Heart left ventricle (tissue), 16 donors: ENCODE data around the gene MANEAL. TPM values are rescaled to one million over a fixed set of nuclear protein-coding genes. Genes with fewer than 3 reads are reported as not detected.

Source experiments
- ATAC-seq, 4 donors: fragments of 200-7000 bp; cut with Tn5 transposase; one replicate each; pipeline ENCODE4 v1.9.1; 2020 to 2022; ENCODE audit warnings: moderate library complexity in 4 of 4, mild to moderate bottlenecking in 3 of 4, moderate number of reproducible peaks in 1 of 4
- DNase-seq, 5 donors: peaks; one replicate each; pipeline ENCODE4 v3.0.0-alpha.2; 2020
- H3K27ac ChIP-seq, 12 donors: fragments of 200-600 bp; sonication (generic) in 4 of 12; one replicate each; pipeline versions ENCODE4 v1.5.0 to v1.8.0; 2016 to 2022; ENCODE audit warnings: mild to moderate bottlenecking in 2 of 12
- H3K27me3 ChIP-seq, 9 donors: fragments of 200-600 bp; sonication (generic) in 2 of 9; one replicate each; pipeline versions ENCODE4 v1.5.1 to v1.8.0; 2016 to 2022; ENCODE audit warnings: mild to moderate bottlenecking in 3 of 9
- H3K36me3 ChIP-seq, 9 donors: fragments of 200-600 bp; sonication (generic) in 2 of 9; one replicate each; pipeline versions ENCODE4 v1.5.0 to v1.8.0; 2018 to 2022; ENCODE audit warnings: mild to moderate bottlenecking in 2 of 9
- H3K4me1 ChIP-seq, 12 donors: fragments of 200-600 bp; sonication (generic) in 4 of 12; one replicate each; pipeline versions ENCODE4 v1.5.0 to v1.8.0; 2016 to 2022; ENCODE audit warnings: mild to moderate bottlenecking in 3 of 12
- H3K4me3 ChIP-seq, 12 donors: fragments of 200-600 bp; sonication (generic) in 4 of 12; one replicate each; pipeline versions ENCODE4 v1.5.0 to v1.8.0; 2017 to 2022; ENCODE audit warnings: mild to moderate bottlenecking in 9 of 12, moderate library complexity in 4 of 12
- H3K9me3 ChIP-seq, 12 donors: fragments of 200-600 bp; sonication (generic) in 4 of 12; one replicate each; pipeline versions ENCODE4 v1.5.0 to v1.8.0; 2016 to 2022; ENCODE audit warnings: mild to moderate bottlenecking in 1 of 12
- POLR2A ChIP-seq, 2 donors: fragments of 450-650 bp; IDR thresholded peaks; one replicate each; pipeline ENCODE4 v1.6.1; 2017; ENCODE audit warnings: antibody characterized with exemption in 2 of 2, mild to moderate bottlenecking in 2 of 2, moderate library complexity in 2 of 2
- whole genome bisulfite sequencing, 4 donors: extraction: QIAGEN DNeasy Blood & Tissue Kit in 2 of 4; methylation state at CpG; one replicate each; pipeline versions ENCODE4 v1.1.5 to v1.1.7; 2013 to 2018; 5-methylcytosine and 5-hydroxymethylcytosine counted together
- intact Hi-C, 10 donors: fragments of 100-400 bp; cut with DNase I; formaldehyde crosslinking; loops; one replicate each; pipeline versions ENCODE4 v1.11.1 to v1.14.2; 2022
- polyA plus RNA-seq, 2 donors: library from polyadenylated mRNA; stranded (reverse); fragments of 200-250 nt; gene quantifications; one replicate each; pipeline ENCODE4 v1.2.3, GENCODE V29; 2013
- total RNA-seq, 9 donors: library from RNA; depleted of rRNA in 2 of 9; stranded (reverse); fragments of >200 nt in 2 of 9; fragmentation: NEBNext Ultra II Directional in 3 of 9; extraction: Animal tissue kit (Norgen Biotek cat#: 25700) in 3 of 9; gene quantifications; one replicate each; pipeline versions ENCODE4 v1.1.0 to v1.2.4, GENCODE V29; 2016 to 2023
- TF ChIP-seq, protein P1 (sequence below), 12 donors: fragments of 200-600 bp; sonication (generic) in 4 of 12; IDR thresholded peaks; one replicate each; pipeline versions ENCODE4 v1.5.0 to v1.8.0; 2018 to 2022; ENCODE audit warnings: antibody characterized with exemption in 12 of 12, mild to moderate bottlenecking in 5 of 12
- donor health status: ischemic (EF 13 %, LVEDD 7.1; RV severe dilation, severe dysfunction).
- donor health status: healthy with polysubstance abuse.
- donor health status: DM: no; HTN: yes; CAD: no.
- donor health status: DM: no; HTN: no; CAD: no.
- donor health status: ischemic (EF 25% LVEDD 6.9; RV normal size, moderate dysfunction).
- donor health status: ischemic (EF 25% LVEDD 5.7; RV mildly dilated, moderate dysfunction).
- donor health status: healthy.
- donor health status: DM: yes; HTN: yes; CAD: no.
- donor health status: ischemic (EF 35%, LVEDD 5.7; RV mildly dilated, moderate dysfunction).
- donor health status: nonischemic (EF 11% LVEDD 7.7; RV severe dilation, severe dysfunction).
- donor health status: DM: yes; HTN: yes; CAD: no.
- donor health status: PGD.
- donor health status: ischemic (EF 29% LVEDD 5.4; RV normal size, mild dysfunction).
- donor health status: nonischemic (EF 23%, LVEDD 6.1; RV moderate dilation, normal function).

MANEAL gene
- total and polyA plus RNA-seq, 11 donors, result 0.53 to 2.9 (median 0.97) TPM

DNA sequence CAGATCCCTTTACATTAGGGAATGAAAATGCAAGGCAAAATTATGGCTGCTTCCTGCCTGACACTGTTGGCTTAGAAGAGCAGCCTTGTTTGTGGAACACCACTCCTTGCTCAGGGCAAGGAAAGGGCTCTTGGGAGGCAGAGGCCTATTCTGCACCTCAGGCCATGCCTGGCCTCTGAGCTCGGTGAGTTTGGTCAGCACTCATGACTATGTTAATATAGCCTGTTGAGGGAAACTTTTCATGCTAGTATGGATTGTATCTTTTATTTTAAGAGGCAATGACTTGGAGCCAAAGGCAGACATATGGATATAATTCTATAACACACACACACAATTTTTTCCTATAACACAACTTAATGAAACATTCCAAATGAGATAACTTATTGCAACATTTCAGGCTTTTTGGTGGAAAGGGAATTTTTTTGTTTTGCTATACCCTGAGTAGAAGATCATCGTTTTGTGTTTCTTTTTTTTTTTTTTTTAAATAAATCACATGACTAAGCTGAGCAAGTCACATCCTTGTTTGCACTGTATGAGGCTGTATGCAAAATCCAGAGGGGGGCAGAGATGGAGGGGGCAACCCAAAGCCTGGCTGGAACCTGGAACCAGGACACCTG lies 20.0 kb downstream of the MANEAL start:
- no peak overlapping the region for H3K27ac ChIP-seq
- H3K36me3 ChIP-seq, result peaks cover 0 to 51% (median 39%) of the 10 kb centered on the region in 9 donors
- intact Hi-C loops, result loop anchor here in 2 of 10 donors (5.0 kb wide), 1 partner anchor 49 kb away; no protein-coding TSS in a partner anchor
- DNase-seq, result no peak
- peaks cover 3 to 29% (median 15%) of the 10 kb centered on the region in 12 donors for H3K4me1 ChIP-seq
- H3K27me3 ChIP-seq, result no peaks in the 10 kb centered on the region
- TF ChIP-seq POLR2A (IDR thresholded peaks at IDR 0.05), result no peak
- TF ChIP-seq, protein P1, sequence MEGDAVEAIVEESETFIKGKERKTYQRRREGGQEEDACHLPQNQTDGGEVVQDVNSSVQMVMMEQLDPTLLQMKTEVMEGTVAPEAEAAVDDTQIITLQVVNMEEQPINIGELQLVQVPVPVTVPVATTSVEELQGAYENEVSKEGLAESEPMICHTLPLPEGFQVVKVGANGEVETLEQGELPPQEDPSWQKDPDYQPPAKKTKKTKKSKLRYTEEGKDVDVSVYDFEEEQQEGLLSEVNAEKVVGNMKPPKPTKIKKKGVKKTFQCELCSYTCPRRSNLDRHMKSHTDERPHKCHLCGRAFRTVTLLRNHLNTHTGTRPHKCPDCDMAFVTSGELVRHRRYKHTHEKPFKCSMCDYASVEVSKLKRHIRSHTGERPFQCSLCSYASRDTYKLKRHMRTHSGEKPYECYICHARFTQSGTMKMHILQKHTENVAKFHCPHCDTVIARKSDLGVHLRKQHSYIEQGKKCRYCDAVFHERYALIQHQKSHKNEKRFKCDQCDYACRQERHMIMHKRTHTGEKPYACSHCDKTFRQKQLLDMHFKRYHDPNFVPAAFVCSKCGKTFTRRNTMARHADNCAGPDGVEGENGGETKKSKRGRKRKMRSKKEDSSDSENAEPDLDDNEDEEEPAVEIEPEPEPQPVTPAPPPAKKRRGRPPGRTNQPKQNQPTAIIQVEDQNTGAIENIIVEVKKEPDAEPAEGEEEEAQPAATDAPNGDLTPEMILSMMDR (IDR thresholded peaks at IDR 0.05), result no peak
- no peak overlapping the region for H3K4me3 ChIP-seq
- WGBS, 4 donors, result 77 to 88% (median 83%) methylated on average over 2 of the region's 2 CpGs
- no peaks in the 10 kb centered on the region for H3K9me3 ChIP-seq
- ATAC-seq, result no peak

DNA sequence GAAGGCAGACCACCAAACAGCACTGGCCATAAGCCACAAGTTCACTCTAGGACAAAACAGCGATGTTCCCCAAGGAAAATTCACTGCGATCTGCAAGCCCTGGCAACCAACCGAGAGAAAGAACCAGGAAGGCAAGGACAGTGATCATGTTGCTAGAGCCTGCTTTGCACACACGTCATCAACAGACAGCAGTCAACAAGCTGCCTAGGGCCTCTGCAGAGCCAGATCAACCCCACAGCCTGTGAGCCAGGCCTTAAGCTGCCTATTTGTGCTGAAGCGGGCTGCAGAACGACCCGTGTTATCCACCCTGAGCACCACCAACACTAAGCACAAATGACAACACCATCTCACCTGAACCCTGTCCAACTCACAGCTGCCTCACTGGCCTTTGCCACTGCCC lies 20.6 kb downstream of the MANEAL start:
- no peak overlapping the region for H3K27ac ChIP-seq
- H3K4me1 ChIP-seq, result peaks cover 0 to 23% (median 9%) of the 10 kb centered on the region in 12 donors
- no peak for ATAC-seq
- DNase-seq, result no peak
- no peak overlapping the region for H3K4me3 ChIP-seq
- no peaks in the 10 kb centered on the region for H3K9me3 ChIP-seq
- TF ChIP-seq POLR2A (IDR thresholded peaks at IDR 0.05), result no peak
- TF ChIP-seq, protein P1 (IDR thresholded peaks at IDR 0.05), result no peak
- 77 to 94% (median 83%) methylated on average over 7 of the region's 7 CpGs for WGBS, 4 donors
- H3K27me3 ChIP-seq, result no peaks in the 10 kb centered on the region
- H3K36me3 ChIP-seq, result peaks cover 0 to 57% (median 44%) of the 10 kb centered on the region in 9 donors
- intact Hi-C loops, result loop anchor here in 2 of 10 donors (5.0 kb wide), 1 partner anchor 48 kb away; no protein-coding TSS in a partner anchor

GRCh38 chr1:37817481-37817880 lies 23.8 kb downstream of the MANEAL start:
- Histone ChIP-seq H3K27me3 (no peaks in the 10 kb centered on the region), H3K36me3 (peaks cover 0 to 90% (median 75%) of the 10 kb centered on the region in 9 donors), H3K9me3 (no peaks in the 10 kb centered on the region), H3K4me1 (peaks cover 0 to 7% (median 0%) of the 10 kb centered on the region in 12 donors), H3K4me3 (no peak overlapping the region), H3K27ac (no peak overlapping the region)
- peak in 3 of 4 donors; percentile 54 to 59 (median 55) for ATAC-seq
- intact Hi-C loops, result no loop called here
- 13 to 21% (median 16%) methylated on average over 2 of the region's 2 CpGs for WGBS, 4 donors
- peak in 3 of 5 donors; percentile 35 to 51 (median 37) for DNase-seq
- no peak for TF ChIP-seq POLR2A (IDR thresholded peaks at IDR 0.05)

DNA sequence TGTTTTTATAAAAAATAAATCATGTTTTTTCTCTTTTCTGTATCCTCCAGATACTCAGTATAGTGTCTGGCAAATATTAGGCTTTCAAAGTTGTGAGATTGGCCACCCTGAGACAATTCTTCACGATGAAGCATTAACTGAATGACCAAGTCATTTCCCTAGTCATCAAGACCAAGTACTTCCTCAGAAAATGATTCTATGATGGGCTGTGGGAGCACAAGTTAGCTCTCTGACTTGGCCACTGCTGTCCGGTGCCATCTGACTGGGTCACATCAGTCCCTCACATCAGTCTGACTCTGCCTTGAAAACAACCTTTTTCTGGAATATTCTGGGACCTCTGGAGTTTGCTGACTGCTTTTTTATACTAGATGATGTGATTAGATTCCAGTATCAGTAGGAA lies 27.8 kb downstream of the MANEAL start:
- Histone ChIP-seq H3K36me3 (peaks cover 0 to 89% (median 72%) of the 10 kb centered on the region in 9 donors), H3K27ac (no peak overlapping the region), H3K27me3 (no peaks in the 10 kb centered on the region), H3K4me1 (peaks cover 0 to 19% (median 0%) of the 10 kb centered on the region in 12 donors), H3K4me3 (no peak overlapping the region), H3K9me3 (no peaks in the 10 kb centered on the region)
- intact Hi-C loops, result no loop called here
- WGBS, 4 donors, result 91 to 96% (median 93%) methylated on average over 2 of the region's 2 CpGs
- TF ChIP-seq POLR2A (IDR thresholded peaks at IDR 0.05), result no peak
- TF ChIP-seq, protein P1 (IDR thresholded peaks at IDR 0.05), result no peak
- no peak for DNase-seq
- no peak for ATAC-seq
